CD4-positive, alpha-beta T cell treated with Interleukin-21 for 1 hour (primary cell): ENCODE data around the gene HOXA2.

Source experiments
- DNase-seq: peaks from one replicate; pipeline ENCODE4 v3.0.0-alpha.2; 2020

HOXA2 gene

DNA sequence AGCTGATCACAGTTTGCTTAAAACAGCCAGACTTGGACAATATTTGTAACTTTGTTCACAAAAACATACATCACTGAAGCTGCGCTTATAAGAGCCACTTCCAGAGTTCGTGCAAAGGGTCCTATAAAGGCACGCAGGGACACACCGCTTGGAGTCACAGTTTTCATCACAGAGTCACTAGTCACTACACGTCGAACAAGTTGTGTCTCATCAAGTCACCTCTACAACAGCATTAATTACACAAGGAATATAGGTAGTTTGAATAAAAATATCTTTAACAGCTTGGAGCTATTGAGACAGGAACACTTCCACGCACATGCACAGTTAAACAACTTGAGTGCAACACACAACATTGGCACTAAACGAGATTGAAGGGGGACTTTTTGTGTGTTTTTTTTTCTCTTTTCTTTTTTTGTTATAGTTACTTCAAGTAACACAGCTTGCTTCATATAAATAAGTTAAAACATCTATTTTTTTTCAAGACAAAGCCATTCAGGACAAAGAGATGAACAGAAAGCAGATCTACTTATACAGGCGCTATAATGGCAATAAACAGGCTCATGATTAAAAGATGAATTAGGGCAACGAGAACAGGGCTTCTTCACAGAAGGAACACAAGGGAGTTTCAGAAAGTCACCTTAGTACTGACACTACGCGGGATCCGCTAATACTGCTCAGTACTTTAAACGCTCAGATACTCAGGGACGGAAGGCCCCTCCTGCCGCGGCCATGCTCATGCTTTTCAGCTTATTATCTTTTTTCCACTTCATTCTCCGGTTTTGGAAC is 38.8 kb upstream of the HOXA2 start:
- no peak for DNase-seq

DNA sequence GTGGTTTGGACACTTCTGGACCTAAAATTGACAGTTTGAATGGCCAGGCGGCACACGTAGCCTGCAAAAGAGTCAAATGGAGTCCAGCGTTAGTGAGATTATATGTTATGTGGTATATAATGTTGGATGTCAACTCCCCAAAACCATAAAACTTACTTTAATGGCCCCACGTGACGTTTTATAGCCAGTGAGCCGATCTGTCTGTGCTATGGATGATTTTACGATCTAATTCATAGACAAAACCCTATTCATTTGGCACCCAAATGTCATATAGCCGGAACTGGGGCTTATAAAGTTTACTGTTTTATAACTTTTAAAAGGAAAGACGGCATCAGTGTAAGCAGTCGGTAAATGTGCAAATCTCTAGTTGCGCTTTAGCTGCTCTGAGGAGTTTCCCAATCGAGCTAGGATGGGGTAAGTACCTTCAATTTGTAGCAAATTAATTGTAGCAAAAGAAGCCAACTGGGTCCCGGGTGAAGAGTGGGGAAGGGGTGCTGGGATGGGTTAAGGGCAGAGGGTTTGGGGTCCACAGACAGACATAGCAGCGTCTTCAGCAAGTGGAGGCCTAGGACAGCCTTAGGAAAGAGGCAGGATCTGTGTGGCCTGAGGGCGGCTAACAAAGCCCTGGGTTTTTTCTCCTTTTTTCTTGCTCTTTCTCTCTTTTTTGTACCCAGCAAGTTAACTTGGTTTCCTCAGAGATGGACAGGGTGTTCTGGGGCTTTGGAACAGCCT is 37.8 kb upstream of the HOXA2 start:
- DNase-seq: no peak

DNA sequence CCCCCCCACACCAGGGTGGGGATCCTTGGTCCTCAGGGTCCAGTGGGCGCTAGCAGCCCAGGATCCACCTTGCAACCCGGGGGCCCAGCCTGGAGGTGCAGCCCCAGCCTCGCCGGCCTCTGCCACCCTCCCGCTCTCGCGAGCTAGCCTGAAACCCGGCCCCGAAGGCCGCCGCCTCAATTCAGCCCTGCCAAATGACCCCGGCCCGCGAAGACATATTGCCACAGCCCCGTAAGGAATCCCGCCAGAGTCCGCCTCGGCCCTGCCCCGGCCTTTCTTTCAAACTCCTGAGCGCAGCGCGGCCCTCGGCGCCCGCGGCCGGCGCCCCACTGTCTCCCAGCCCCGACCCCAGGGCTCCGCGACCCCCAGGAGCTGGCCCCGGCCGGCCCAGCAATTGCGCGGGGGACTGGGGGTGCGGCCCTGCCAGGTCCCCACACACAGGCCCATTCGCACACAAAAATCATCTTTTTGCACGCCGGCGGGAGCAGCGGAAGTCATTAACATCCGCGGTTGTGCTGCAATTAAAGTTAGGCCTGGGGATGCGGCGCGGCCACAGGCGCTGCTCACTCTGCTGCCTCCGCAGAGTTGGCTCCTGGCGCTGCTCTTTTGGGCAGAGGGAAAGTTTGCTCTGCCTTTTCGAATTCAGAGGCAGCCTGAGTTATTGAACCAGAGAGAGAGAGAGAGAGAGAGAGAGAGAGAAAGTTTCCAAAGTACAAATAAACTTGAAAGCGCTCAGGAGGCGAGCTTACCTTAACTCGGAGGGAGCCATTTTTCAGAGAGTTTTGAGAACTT is 37.0 kb upstream of the HOXA2 start:
- DNase-seq: no peak

DNA sequence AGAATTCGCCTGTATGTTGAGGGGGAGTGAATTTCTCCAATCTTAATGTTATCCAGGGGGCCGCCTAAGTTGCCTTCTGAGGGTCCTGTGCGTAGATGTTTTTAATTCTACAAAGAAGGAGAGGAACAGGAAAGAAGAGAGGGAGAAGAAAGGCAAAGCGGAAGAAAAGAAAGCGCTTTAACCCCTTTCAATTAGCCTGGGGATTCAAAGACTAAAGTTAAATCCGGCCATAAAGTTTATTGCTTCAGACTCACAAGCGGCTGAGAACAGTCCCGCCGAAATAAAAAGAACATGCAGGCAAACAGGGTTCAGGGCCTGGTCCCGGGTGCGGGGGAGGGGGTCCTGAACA is 36.5 kb upstream of the HOXA2 start:
- no peak for DNase-seq

DNA sequence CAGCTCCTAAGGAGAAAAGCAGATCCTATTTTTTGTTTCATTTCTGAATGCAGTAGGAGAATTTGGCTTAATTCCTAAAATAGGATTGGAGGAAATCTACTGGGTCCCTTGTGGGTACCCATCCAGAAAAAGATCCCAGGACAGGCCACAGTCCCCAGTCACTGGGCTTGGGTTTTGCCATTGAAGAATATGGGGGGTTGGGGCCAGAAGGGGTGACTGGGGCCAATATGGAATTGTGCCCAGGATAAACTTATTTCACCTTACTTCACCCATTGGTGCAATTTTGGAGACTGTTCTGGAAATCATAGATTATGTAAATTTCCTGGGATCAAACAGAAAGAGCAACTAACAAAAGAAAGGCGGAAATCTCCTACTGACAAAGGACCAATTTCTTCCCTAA is 36.0 kb upstream of the HOXA2 start:
- DNase-seq: no peak

DNA sequence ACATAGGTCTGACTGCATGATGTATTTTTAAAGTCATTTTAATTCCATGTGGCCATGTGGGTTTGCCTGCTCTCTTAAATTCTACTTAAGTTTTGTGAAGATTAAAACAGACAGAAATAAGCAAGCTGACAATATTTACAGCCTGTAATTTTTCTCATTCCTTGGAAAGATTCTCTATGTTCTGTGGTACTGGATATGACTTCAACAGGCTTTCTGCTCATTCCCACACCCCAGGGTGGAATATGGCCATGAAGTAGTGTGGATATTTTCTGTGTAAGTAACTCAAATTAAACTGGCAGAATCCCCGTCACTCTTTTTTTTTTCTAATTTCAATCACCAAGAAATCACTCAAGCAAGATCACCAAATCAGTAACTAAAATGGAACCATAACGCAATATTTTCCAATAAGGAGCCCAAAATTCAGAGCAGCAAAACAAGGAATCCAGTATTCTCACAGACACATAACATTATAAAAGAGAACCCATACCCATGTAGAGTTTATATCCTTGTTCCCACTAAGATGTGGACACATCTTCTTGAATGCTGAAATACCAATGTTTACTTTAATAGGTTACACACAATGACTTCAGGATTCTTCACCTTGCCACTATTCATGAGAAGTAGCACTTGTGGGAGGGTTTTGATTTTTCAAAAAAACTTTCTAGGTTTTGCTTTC is 35.3 kb upstream of the HOXA2 start:
- no peak for DNase-seq

DNA sequence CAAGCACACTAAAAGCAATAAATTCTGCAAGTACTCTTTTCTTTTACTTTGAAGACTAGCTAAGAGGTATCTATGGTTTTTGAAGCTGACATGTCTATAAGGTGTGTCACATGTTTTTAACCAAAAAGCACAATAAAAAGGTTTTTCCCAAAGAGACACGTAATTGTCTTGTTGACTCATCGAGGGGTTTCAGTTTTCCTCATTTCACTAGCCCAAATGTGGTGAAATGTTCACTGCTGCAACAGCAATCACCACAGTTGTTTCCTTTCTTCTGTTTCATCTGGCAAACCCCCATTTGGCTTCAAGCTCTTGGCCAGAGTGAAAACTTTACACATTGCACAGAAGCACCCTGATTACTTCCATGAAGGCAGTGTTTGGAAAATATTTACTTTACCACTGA is 31.9 kb upstream of the HOXA2 start:
- no peak for DNase-seq

DNA sequence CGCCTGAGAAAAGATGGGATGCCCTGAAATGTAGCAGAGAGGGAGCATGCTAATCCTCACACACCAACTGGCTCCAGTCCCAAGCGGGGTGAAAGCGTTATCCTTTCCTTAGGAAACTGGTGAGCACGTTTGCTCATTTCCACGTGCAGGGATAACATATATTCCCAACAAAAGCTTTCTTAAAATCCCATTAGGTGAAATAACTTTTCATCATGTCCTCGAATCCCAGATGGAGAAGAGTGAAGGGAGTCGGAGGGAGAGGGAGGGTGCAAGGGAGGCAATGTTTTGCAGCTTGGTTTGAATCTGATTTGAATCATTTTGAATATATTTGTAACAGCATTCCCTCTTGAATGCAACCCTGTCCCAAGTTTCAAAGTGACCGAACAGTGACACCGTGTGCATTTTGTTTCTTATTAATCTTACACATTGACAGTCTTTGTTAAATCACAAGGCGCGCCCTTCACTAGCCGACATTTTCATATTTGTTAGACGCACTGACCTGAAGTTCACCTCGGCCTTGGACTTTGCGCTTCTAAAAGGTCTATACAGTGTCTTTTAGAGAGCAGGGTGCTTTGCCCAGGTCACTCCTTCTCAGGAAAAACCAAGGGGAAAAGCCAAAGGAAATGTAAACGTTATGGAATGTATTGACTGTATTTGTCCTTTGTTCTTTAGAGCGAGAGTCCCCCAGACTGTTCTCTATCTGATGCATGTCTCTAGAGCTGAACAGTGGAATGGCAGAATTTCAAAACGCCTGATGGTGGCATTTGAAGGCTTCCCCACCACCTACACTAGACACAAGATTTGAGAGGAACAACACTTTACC is 31.1 kb upstream of the HOXA2 start:
- no peak for DNase-seq

DNA sequence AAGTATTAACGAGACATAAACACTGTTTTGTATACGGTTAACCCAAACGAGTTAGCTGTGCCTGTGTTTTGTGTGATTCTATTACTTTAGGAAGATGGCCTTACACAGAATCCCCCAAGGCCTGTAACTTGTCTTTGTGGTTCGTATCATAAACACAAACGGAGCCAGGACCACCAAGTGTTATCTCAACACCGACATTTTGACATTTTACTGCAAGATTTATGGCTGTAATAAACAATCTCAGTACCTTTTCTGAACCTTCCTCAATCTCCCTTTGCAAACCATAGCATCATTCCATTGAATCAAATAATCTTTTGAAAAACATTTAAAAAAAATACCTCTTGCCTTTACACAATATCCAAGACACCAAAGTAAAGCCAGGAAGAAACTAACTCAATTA is 30.5 kb upstream of the HOXA2 start:
- no peak for DNase-seq

DNA sequence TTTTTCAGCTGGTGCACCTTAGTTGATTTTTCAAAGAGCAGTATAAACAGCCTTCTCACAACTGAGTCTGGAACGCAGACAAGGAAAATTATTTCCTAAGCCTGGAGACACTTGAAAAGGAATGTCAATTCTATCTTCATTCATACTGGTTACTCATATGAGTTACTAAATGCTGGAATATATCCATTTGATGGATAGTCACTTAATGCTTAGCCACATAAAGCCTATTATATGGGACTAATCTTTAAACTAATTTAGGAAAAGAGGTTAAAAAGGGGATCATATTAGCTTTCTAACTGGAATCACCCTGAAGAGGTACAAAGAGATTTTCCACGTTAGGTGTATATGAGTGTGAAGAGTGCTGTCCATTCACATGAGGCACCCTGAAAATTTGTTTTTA is 29.7 kb upstream of the HOXA2 start:
- no peak for DNase-seq

DNA sequence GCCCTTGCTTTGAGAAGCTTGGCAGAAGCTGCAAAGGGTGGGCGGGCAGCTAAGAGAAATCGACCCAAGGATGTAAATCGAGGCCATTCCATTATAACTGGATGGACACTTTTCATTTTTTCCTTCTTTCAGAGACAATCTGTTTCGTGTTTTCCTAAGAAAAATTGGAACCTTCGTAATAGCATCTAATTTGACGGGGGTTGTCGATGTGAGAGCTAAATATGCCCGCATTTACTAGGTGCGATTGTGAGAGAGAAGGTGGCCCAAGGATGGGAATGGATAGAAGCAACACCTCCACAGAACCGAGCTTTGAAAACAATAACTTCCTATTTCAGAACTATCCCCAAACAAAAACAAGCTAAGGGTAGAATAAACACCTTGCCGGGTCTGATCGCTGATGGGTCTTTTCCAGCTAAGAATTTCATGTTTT is 28.9 kb upstream of the HOXA2 start:
- no peak for DNase-seq

DNA sequence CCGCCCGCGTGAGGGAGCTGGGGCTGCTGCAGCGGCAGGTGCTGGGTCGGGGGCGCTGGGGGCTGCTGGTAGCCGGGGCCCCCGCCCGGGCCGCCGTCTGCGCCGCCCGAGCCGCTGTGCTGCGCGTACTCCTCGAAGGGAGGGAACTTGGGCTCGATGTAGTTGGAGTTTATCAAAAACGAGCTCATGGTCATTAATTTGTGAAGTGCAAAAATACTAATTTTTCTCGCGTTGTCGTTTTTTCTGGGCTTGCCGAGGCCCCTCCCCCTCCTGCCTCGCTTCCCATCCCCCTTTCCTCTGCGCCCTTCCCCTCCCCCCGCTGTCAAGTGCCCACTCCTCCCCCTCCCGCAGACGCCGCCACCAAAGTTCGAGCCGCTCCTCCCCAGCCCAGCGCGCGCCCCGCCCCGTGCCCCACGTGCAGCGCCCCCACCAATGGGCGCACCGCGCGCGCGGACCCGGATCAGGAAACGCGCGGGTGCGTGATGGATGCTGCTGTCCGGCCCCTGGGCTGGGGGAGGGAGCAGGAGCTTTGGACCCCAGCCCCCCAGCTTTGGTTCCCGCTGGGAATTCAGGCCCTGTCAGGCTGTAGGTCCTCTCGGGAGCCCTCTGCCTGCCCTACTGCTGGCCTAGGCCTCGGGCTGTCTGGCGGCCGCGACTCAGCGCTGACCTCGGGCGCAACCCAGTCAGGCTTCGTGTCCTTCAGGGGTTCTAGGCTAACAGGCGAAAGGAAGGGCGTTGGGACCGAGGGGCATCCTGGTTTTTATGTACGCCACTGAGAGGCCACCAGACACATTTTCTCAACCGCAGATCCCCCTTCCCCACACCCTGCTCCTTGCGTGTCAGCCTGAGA is 28.3 kb upstream of the HOXA2 start, which contains the start of gene HOXA4:
HOXA4 (minus strand) TSS at position 218 of the 850 bp plus-strand sequence; CDS start at position 194, 24 bp downstream.
- DNase-seq: peak; percentile 78

DNA sequence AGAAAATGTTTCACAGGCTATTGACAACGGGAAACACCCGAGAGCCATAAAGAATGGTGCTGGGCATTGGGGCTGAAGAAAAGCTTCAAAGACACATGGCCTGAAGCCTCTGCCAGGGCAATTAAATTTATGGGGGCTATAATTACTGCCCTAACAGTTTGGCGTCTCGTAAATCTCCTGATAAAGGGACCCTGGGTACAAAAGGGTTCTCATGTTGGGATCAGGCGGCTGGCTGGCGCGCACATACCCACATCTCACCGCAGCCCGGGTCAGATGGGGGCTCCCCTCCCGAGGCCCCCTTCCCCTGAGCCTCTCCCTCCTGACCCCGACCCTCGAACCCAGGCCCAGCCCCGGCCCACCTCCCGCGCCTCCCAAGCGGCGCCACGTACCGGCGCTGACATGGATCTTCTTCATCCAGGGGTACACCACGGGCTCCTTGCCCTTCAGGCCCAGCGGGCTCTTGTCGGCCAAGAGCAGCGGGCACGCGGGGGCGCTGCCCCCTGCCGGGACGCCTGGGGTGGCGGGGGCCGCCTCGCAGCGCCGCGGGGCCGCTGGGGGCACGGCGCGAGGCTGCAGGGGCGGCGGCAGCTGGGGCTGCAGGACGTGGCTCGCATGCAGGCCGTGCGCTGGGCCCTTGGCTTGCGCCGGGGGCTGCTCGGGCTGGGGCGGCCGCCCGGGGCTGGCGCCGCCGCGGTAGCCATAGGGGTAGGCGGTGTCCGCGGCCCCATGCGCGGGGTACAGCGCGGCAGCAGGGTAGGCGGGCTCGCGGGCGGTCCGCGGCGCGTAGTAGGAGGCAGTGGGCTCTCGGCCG is 27.5 kb upstream of the HOXA2 start:
- DNase-seq: no peak

DNA sequence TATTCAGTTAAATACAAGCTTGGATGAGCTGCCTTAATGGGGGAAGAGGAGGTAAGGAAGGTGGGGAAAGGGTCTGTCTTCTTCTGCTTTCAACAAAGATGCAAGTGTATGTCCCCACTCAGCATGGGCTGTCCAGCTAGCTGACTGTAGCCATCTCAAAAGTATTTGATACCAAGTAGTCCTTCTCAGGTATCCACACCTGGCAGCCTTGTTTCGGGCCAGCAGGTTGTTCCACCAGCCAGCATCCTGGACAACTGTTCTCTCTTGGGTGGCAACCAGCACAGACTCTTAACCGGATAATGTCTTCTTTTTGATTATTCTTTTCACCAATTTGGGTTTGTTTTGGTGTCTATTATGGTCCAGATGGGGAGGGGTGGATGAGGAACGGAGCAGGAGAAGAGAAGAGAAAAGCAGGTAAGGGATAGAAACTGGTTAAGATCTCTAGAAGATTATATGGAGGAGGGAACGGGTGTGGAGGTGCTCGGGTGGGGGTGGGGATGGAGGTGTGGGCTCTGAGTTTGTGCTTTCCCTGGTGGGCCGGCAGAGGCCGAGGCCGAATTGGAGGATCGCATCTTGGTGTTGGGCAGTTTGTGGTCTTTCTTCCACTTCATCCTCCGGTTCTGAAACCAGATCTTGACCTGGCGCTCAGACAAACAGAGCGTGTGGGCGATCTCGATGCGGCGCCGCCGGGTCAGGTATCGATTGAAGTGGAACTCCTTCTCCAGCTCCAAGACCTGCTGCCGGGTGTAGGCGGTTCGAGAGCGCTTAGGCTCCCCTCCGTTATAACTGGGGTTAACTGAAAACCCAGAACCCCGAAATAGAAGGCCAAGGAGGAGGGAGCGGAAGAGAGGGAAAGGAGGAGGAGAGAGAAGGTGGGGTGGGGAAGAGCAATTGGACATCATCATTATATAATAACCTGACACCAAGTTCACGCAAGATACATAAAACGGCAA is 26.6 kb upstream of the HOXA2 start:
- no peak for DNase-seq

DNA sequence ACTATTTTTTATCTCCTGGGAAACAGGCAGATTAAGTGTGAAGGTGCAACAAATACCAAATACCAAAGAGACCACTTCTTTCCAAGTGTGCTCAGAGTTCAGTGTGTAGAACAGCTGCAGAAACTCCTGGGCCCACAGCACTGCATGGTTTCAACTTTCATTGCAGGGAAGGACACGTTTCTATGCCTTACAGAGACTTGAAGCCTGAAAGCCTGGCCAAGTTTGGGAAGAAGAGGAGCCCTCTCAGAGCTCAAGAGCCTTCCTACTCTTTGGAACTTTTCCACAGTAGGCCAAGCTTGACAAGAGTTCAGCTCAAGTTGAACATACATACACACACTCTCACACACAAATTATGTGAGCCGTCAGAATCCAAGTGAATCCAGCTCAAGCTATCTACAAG is 25.6 kb upstream of the HOXA2 start:
- no peak for DNase-seq

DNA sequence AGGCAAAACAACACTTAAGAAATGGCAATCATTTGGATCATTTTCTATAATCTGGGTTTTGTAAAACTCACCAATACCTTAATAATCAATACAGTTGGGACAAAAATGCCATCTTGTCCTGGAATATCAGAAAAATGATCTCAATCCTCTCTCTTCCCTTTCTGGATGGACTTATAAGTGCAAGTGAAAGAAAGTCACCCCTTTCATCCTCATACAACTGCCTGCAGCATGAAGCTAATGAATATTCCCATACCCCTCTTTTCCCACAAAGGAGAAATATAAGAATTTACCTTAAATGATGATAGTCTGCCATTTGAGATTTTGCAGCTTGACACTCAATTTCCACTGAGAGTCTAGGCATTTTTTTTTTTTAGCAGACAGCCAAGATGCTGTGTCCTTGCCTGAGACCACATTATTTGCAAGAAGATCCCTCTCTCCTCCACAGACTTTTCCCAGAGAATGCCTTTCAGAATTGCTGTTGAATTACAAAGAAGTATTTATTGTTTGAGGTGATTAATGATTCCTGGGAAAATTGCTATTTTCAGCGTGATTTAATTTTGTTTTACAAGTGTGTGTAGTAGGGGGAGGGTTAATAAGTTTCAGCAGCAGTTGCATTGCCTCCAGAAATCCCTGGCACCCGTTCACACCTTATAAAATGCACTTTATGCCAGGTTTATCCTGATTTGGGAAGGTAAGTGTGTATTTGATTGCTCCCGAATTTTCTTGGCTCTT is 24.3 kb upstream of the HOXA2 start:
- no peak for DNase-seq

DNA sequence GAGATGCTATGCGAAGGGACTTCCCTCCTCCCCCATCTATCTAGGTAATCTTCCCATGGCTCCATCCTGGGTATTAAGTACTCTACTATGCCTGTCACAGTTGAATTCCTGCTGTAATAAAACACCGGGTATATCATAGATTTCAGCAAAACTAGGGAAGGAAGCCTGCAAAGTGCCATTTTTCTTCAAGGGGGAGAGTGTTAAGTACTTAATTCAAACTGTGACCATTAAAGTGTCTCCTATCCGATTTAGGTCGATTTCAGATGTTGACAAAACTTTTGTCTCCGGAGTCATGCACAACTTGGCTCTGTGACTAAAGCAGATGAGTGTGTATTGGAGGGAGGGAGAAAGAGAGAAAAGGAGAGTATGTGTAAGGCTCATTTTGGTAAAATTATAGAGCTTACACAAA is 23.5 kb upstream of the HOXA2 start:
- no peak for DNase-seq
